Retinal pigment epithelial cell (primary cell): Measurements from ENCODE around the gene FAM53B.
"Not testable (repeated sequence)": the region's sequence is repeated elsewhere in the genome, so short reads cannot be mapped to it uniquely, and the experiment has no call there.

Experiments used
- DNase-seq: peaks from one replicate; pipeline ENCODE4 v3.0.0-alpha.2; 2010; ENCODE audit warnings: low read depth
- H3K4me3 ChIP-seq: 2 replicates; pipeline ENCODE4 v1.5.1; 2011; ENCODE audit warnings: mild to moderate bottlenecking, low read length, control low read depth, moderate library complexity
- TF ChIP-seq, protein P1 (sequence below): conservative IDR thresholded peaks from 2 replicates; pipeline ENCODE4 v1.5.1; 2011; ENCODE audit warnings: low read depth, low read length, control low read depth, inconsistent platforms

FAM53B gene

DNA sequence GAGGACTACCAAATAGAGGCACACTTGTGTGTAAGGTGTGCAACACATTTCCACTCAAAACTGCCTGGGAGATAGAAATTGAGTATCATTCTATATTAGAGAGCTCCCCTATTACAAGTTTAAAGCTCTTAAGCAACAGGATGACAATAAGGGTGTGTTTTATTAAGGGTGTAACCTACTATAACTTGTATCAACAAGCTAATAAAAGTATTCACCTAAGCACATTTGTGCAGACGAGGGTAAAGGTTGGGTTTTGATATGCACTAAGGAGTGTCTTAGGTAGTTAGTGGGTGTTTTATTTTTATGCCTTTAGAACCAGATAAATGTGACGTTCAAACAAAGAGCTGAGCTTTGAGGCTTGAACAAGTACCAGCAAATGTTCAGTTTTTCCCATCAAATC, 2.8 kb upstream of the FAM53B start:
- DNase-seq: no peak
- TF ChIP-seq, protein P1, sequence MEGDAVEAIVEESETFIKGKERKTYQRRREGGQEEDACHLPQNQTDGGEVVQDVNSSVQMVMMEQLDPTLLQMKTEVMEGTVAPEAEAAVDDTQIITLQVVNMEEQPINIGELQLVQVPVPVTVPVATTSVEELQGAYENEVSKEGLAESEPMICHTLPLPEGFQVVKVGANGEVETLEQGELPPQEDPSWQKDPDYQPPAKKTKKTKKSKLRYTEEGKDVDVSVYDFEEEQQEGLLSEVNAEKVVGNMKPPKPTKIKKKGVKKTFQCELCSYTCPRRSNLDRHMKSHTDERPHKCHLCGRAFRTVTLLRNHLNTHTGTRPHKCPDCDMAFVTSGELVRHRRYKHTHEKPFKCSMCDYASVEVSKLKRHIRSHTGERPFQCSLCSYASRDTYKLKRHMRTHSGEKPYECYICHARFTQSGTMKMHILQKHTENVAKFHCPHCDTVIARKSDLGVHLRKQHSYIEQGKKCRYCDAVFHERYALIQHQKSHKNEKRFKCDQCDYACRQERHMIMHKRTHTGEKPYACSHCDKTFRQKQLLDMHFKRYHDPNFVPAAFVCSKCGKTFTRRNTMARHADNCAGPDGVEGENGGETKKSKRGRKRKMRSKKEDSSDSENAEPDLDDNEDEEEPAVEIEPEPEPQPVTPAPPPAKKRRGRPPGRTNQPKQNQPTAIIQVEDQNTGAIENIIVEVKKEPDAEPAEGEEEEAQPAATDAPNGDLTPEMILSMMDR: no peak
- no peak overlapping the region for H3K4me3 ChIP-seq

DNA sequence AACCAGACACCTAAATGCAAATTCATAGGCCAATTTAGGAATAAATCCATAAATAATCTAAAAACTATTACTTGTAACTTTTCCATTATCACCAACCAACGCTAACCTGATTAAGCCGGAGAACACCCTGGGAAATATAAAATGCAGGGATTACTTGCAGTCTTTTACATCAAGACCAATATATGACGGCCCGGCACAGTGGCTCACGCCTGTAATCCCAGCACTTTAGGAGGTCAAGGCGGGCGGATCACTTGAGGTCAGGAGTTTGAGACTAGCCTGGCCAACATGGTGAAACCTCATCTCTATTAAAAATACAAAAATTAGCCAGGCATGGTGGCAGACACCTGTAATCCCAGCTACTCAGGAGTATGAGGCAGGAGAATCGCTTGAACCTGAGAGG, 2.3 kb upstream of the FAM53B start:
- DNase-seq, H3K4me3 ChIP-seq: not testable (repeated sequence)

DNA sequence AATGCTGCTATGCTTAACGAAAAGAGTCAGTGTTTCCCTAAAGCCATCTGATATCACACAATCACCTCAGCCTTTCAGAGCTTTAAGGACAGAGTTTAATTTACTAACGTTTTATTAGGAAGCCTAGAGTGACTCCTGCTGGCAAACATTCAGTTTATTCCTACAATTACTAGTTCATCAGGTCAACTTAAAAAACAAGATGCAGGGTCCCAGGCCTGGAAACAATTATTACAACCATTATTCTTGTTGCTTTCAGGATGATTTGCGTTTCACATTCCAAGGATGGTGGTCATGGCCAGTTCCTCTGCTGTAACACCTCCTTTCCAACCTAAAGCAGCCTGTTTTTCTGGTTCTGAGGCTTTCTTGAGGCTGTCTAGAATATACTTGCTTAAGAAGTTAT, 1.5 kb upstream of the FAM53B start:
- TF ChIP-seq, protein P1: peak; percentile 50
- no peak overlapping the region for H3K4me3 ChIP-seq
- no peak for DNase-seq

DNA sequence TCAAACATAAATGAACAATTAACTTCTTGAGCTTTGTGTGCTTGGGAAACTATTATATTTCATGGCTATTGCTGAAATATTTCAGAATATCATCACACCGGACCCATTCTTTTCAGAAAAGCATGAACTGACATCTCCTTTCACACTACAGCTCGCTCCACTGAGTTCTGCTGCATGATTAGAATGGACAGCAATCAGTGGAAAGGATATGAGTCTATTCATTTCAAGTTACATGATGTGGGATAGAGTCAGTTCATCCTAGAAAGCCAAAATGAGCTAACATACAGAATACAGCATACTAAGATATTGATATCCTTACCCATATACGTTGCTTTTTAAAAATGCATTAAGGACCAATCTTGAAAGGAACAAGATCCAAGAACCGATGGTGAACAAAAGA, 1.1 kb upstream of the FAM53B start:
- H3K4me3 ChIP-seq: no peak overlapping the region
- no peak for DNase-seq
- TF ChIP-seq, protein P1: no peak

DNA sequence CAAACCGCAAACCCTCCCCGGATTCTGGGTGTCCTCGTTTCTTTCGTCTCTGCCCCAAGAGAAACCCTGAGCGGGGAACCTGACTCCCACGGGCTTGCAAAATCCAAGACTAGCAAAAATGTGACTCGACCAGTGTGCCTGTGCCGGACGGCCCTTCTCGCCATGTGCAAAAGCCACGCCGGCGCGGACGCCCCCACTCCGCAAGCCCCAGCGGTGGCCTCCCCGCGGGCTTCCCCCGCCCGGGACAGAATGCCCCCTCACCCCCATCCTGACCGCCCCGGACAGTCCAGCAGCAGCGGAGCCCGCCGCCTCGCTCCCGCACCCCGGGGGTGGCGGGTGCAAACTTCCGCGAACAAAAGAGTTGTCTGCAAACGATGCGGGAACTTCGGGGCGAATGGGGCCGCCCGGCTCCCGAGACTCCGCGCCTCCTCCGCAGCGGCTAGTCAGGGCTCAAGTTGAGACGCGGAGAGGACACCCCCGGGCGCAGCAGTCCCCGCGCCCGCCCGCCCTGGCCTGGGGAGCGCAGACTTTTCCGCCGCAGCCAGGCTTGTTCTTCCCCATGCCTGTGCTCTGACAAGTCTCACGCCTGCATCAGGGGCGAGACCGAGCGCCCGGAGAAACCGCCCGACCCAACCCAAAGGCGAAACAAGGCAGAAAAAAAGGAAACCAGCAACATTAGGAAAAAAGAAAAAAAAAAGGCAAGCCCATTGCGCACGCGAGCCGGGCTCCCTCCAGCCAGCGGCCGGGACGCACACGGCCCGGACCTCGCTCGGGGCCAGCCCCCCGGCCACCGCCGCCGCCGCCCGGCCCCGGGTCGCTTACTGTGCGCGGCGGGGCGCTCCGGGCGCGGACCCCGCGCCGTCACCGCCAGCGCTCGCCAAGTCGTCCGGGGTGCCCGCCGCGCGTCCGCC, 732 bp downstream of the FAM53B start:
- peak overlapping the region; percentile 74 for H3K4me3 ChIP-seq
- no peak for DNase-seq
- TF ChIP-seq, protein P1: no peak

DNA sequence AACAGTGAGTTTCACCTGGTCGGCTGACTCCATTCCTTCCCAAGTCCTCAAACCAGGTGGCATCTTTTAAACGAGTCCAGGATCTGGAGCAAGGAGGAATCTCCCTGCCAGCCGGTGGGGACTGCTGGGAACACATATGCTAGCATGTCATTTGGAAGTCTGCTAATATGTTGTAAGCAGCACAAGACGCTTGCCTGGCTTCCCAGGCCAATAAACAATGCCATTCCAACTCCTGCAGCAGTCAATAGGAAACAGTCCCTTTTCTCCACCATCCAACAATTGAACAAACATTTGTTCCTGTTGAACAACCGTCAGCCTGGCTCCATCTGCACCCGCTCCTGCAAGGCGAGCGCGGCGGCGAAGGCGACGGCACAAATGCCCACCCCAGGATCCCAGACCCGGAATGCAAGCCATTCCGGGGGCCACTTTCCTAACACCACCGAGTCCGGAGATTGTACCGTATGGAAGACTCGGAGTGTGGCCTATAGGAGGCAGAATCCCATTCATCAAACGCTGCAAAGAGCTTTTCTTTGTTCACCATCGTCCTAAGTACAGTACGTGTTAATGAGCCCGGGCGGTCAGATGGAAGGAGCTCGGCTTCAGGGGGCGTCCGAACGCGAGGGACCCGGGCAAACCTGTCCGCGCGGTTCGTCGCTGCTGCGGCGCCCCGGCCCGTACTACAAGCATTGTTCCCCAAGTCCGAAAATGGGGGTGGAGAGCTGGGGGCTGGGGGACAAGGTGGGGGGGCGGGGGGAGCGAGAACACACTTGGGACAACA, 1.6 kb downstream of the FAM53B start:
- TF ChIP-seq, protein P1: peak; percentile 54
- DNase-seq: no peak
- peak overlapping the region; percentile 74 for H3K4me3 ChIP-seq

DNA sequence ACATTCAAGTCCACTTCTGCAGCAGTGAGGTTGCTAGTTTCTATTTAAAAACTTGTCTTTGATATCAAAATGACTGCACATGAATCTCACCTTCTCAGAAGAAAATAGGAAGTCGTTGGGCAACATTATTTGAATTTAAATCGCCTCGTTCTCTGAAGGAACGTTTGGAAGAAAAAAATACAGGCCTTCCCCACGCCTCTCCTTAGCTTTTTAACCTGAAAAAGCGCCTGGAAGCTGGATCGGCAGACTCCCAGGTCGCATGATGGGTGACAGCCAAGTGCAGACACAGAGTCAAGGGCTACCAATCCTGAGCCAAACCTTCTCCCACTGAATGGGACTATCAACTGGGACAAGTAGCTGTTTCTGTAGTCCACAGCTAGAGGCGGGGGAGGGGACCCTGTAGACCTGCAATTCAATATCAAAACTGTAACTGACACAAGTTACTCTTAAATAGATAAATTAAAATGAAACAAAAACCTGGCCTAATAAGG, 2.2 kb downstream of the FAM53B start:
- H3K4me3 ChIP-seq: peak overlapping the region; percentile 74
- TF ChIP-seq, protein P1: no peak
- no peak for DNase-seq
